ENCODE measurements around the gene SLMAP. TPM values are rescaled to one million over a fixed set of nuclear protein-coding genes. Genes with fewer than 3 reads are reported as not detected.
"Not testable (repeated sequence)": the region's sequence is repeated elsewhere in the genome, so short reads cannot be mapped to it uniquely, and the experiment has no call there.

The SLMAP gene
- total and polyA plus RNA-seq, 7 experiments from 2014 or later = 20.2 to 77.1 (median 63.4) TPM

GRCh38 chr3:57864853-57865252, 108.7 kb downstream of the SLMAP start:
- ATAC-seq (no peak), DNase-seq (no peak)
- H3K4me3 ChIP-seq (ENCODE audit: low read length) = no peak overlapping the region
- no peak overlapping the region for H3K27ac ChIP-seq (ENCODE audit: low read depth, low read length)
- ChIA-PET CTCF (no interaction called here), POLR2A (no interaction called here)
- Mint-ChIP-seq H3K27me3 (no peaks in the 10 kb centered on the region), H3K9me3 (no peaks in the 10 kb centered on the region), H3K4me1 (peaks cover 0 to 2% (median 0%) of the 10 kb centered on the region in 7 donors), H3K27ac (no peak overlapping the region), H3K4me3 (no peak overlapping the region), H3K36me3 (peaks cover 7 to 47% (median 27%) of the 10 kb centered on the region in 5 donors)
- peaks cover 0 to 16% (median 4%) of the 10 kb centered on the region in 3 experiments for H3K36me3 ChIP-seq (ENCODE audit: control insufficient read depth in 2 of 3, insufficient read depth in 3 of 3, low read length in 3 of 3)
- intact Hi-C loops (cut with micrococcal nuclease) = no loop called here
- no peaks in the 10 kb centered on the region for H3K9me3 ChIP-seq (ENCODE audit: control insufficient read depth in 2 of 3, low read length in 3 of 3)
- no peaks in the 10 kb centered on the region for H3K4me1 ChIP-seq (ENCODE audit: control insufficient read depth in 2 of 2, insufficient read depth in 2 of 2, low read length in 2 of 2)
- no peaks in the 10 kb centered on the region for H3K27me3 ChIP-seq (ENCODE audit: control insufficient read depth in 2 of 2, insufficient read depth in 2 of 2, low read length in 2 of 2)

- H3K27me3 ChIP-seq (ENCODE audit: control insufficient read depth in 2 of 2, insufficient read depth in 2 of 2, low read length in 2 of 2); H3K9me3 ChIP-seq (ENCODE audit: control insufficient read depth in 2 of 3, low read length in 3 of 3); H3K4me3 Mint-ChIP-seq; H3K27ac Mint-ChIP-seq; H3K27ac ChIP-seq (ENCODE audit: low read depth, low read length); H3K36me3 ChIP-seq (ENCODE audit: control insufficient read depth in 2 of 3, insufficient read depth in 3 of 3, low read length in 3 of 3); intact Hi-C loops (cut with micrococcal nuclease); H3K9me3 Mint-ChIP-seq; POLR2A ChIA-PET; CTCF ChIA-PET; H3K27me3 Mint-ChIP-seq; H3K4me3 ChIP-seq (ENCODE audit: low read length); DNase-seq; H3K4me1 Mint-ChIP-seq; ATAC-seq; H3K4me1 ChIP-seq (ENCODE audit: control insufficient read depth in 2 of 2, insufficient read depth in 2 of 2, low read length in 2 of 2): not testable (repeated sequence)
- peaks cover 9 to 48% (median 34%) of the 10 kb centered on the region in 5 donors for H3K36me3 Mint-ChIP-seq
These were observed 113.0 kb downstream of the SLMAP start for GRCh38 chr3:57869110-57869509.

GRCh38 chr3:57872606-57873005, 116.5 kb downstream of the SLMAP start:
- H3K4me1 ChIP-seq (ENCODE audit: control insufficient read depth in 2 of 2, insufficient read depth in 2 of 2, low read length in 2 of 2) = no peaks in the 10 kb centered on the region
- Mint-ChIP-seq H3K4me3 (no peak overlapping the region), H3K36me3 (peaks cover 5 to 44% (median 22%) of the 10 kb centered on the region in 5 donors), H3K27ac (no peak overlapping the region), H3K4me1 (peaks cover 0 to 2% (median 0%) of the 10 kb centered on the region in 7 donors), H3K27me3 (no peaks in the 10 kb centered on the region), H3K9me3 (no peaks in the 10 kb centered on the region)
- no peak for DNase-seq
- intact Hi-C loops (cut with micrococcal nuclease) = no loop called here
- H3K36me3 ChIP-seq (ENCODE audit: control insufficient read depth in 2 of 3, insufficient read depth in 3 of 3, low read length in 3 of 3) = peaks cover 0 to 4% (median 0%) of the 10 kb centered on the region in 3 experiments
- no peaks in the 10 kb centered on the region for H3K27me3 ChIP-seq (ENCODE audit: control insufficient read depth in 2 of 2, insufficient read depth in 2 of 2, low read length in 2 of 2)
- ChIA-PET CTCF (no interaction called here), POLR2A (interaction anchor here (0.7 kb wide), 1 partner anchor 196 kb away, joined by 3 read pairs; no protein-coding TSS in a partner anchor)
- H3K27ac ChIP-seq (ENCODE audit: low read depth, low read length) = no peak overlapping the region
- no peak for ATAC-seq
- no peaks in the 10 kb centered on the region for H3K9me3 ChIP-seq (ENCODE audit: control insufficient read depth in 2 of 3, low read length in 3 of 3)
- no peak overlapping the region for H3K4me3 ChIP-seq (ENCODE audit: low read length)

- DNase-seq (no peak), ATAC-seq (no peak)
- no peaks in the 10 kb centered on the region for H3K27me3 ChIP-seq (ENCODE audit: control insufficient read depth in 2 of 2, insufficient read depth in 2 of 2, low read length in 2 of 2)
- H3K4me1 Mint-ChIP-seq = peaks cover 0 to 4% (median 0%) of the 10 kb centered on the region in 7 donors
- H3K27ac Mint-ChIP-seq = no peak overlapping the region
- H3K4me3 Mint-ChIP-seq = no peak overlapping the region
- ChIA-PET CTCF (no interaction called here), POLR2A (no interaction called here)
- intact Hi-C loops (cut with micrococcal nuclease) = no loop called here
- H3K36me3 Mint-ChIP-seq = peaks cover 2 to 37% (median 19%) of the 10 kb centered on the region in 5 donors
- H3K4me1 ChIP-seq (ENCODE audit: control insufficient read depth in 2 of 2, insufficient read depth in 2 of 2, low read length in 2 of 2) = no peaks in the 10 kb centered on the region
- H3K36me3 ChIP-seq (ENCODE audit: control insufficient read depth in 2 of 3, insufficient read depth in 3 of 3, low read length in 3 of 3) = peaks cover 0 to 4% (median 0%) of the 10 kb centered on the region in 3 experiments
- H3K4me3 ChIP-seq (ENCODE audit: low read length) = no peak overlapping the region
- H3K9me3 ChIP-seq (ENCODE audit: control insufficient read depth in 2 of 3, low read length in 3 of 3) = no peaks in the 10 kb centered on the region
- no peak overlapping the region for H3K27ac ChIP-seq (ENCODE audit: low read depth, low read length)
- H3K27me3 Mint-ChIP-seq = no peaks in the 10 kb centered on the region
- H3K9me3 Mint-ChIP-seq = no peaks in the 10 kb centered on the region
These were observed 120.5 kb downstream of the SLMAP start for GRCh38 chr3:57876632-57877031.

GRCh38 chr3:57877116-57877515, 121.0 kb downstream of the SLMAP start:
- CTCF ChIA-PET = no interaction called here
- no peaks in the 10 kb centered on the region for H3K27me3 ChIP-seq (ENCODE audit: control insufficient read depth in 2 of 2, insufficient read depth in 2 of 2, low read length in 2 of 2)
- H3K27ac ChIP-seq (ENCODE audit: low read depth, low read length) = no peak overlapping the region
- intact Hi-C loops (cut with micrococcal nuclease) = no loop called here
- H3K9me3 ChIP-seq (ENCODE audit: control insufficient read depth in 2 of 3, low read length in 3 of 3) = no peaks in the 10 kb centered on the region
- Mint-ChIP-seq H3K9me3 (no peaks in the 10 kb centered on the region), H3K27ac (no peak overlapping the region), H3K4me1 (peaks cover 0 to 4% (median 0%) of the 10 kb centered on the region in 7 donors), H3K36me3 (peaks cover 0 to 33% (median 16%) of the 10 kb centered on the region in 5 donors), H3K27me3 (no peaks in the 10 kb centered on the region), H3K4me3 (no peak overlapping the region)
- peaks cover 0 to 4% (median 0%) of the 10 kb centered on the region in 3 experiments for H3K36me3 ChIP-seq (ENCODE audit: control insufficient read depth in 2 of 3, insufficient read depth in 3 of 3, low read length in 3 of 3)
- POLR2A ChIA-PET = no interaction called here
- no peak for ATAC-seq
- H3K4me1 ChIP-seq (ENCODE audit: control insufficient read depth in 2 of 2, insufficient read depth in 2 of 2, low read length in 2 of 2) = no peaks in the 10 kb centered on the region
- no peak overlapping the region for H3K4me3 ChIP-seq (ENCODE audit: low read length)
- no peak for DNase-seq

- H3K9me3 Mint-ChIP-seq; H3K27me3 Mint-ChIP-seq; H3K27me3 ChIP-seq (ENCODE audit: control insufficient read depth in 2 of 2, insufficient read depth in 2 of 2, low read length in 2 of 2); H3K4me3 ChIP-seq (ENCODE audit: low read length); H3K9me3 ChIP-seq (ENCODE audit: control insufficient read depth in 2 of 3, low read length in 3 of 3); H3K4me3 Mint-ChIP-seq; intact Hi-C loops (cut with micrococcal nuclease); H3K4me1 Mint-ChIP-seq; DNase-seq; H3K27ac ChIP-seq (ENCODE audit: low read depth, low read length); ATAC-seq; H3K27ac Mint-ChIP-seq; CTCF ChIA-PET; H3K4me1 ChIP-seq (ENCODE audit: control insufficient read depth in 2 of 2, insufficient read depth in 2 of 2, low read length in 2 of 2); H3K36me3 ChIP-seq (ENCODE audit: control insufficient read depth in 2 of 3, insufficient read depth in 3 of 3, low read length in 3 of 3); POLR2A ChIA-PET: not testable (repeated sequence)
- peaks cover 10 to 37% (median 25%) of the 10 kb centered on the region in 5 donors for H3K36me3 Mint-ChIP-seq
These were observed 128.3 kb downstream of the SLMAP start for GRCh38 chr3:57884436-57884835.

- Mint-ChIP-seq H3K36me3 (peaks cover 9 to 34% (median 20%) of the 10 kb centered on the region in 5 donors), H3K4me3 (no peak overlapping the region), H3K4me1 (no peaks in the 10 kb centered on the region), H3K9me3 (no peaks in the 10 kb centered on the region), H3K27ac (no peak overlapping the region), H3K27me3 (no peaks in the 10 kb centered on the region)
- CTCF ChIA-PET = no interaction called here
- ATAC-seq (no peak), DNase-seq (no peak)
- Histone ChIP-seq H3K9me3 (ENCODE audit: control insufficient read depth in 2 of 3, low read length in 3 of 3) (no peaks in the 10 kb centered on the region), H3K36me3 (ENCODE audit: control insufficient read depth in 2 of 3, insufficient read depth in 3 of 3, low read length in 3 of 3) (peaks cover 0 to 3% (median 0%) of the 10 kb centered on the region in 3 experiments), H3K27me3 (ENCODE audit: control insufficient read depth in 2 of 2, insufficient read depth in 2 of 2, low read length in 2 of 2) (no peaks in the 10 kb centered on the region), H3K4me1 (ENCODE audit: control insufficient read depth in 2 of 2, insufficient read depth in 2 of 2, low read length in 2 of 2) (no peaks in the 10 kb centered on the region), H3K4me3 (ENCODE audit: low read length) (no peak overlapping the region), H3K27ac (ENCODE audit: low read depth, low read length) (no peak overlapping the region)
- intact Hi-C loops (cut with micrococcal nuclease) = no loop called here
- POLR2A ChIA-PET = no interaction called here
These were observed 133.7 kb downstream of the SLMAP start for GRCh38 chr3:57889807-57890206.

Data from naive thymus-derived CD4-positive, alpha-beta T cell (primary cell).